Measurements from ENCODE around the gene ATXN10.

The ATXN10 gene

DNA sequence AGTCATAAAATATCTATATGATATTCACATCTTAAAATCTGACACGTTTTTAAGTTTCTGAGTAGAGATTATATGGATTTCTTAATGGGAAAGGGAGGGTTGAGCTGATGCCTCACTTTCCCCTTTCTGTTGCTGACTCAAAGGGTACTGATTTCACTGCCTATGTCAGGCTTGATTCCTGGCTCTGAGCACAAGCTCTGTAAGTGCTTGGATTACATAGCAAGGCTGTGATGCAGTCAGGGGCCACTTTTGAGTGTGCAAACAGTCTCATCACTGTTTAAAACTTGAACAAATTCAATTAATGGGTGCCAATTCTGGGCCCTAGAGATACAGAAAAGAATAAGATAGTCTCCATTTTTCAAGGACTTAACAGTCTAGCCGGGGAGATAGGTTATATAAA, 14.4 kb downstream of the ATXN10 start:
- DNase-seq (ENCODE audit: low read depth in 1 of 2, low spot score in 1 of 2): no peak
- H3K27me3 ChIP-seq (ENCODE audit: insufficient read depth, poor library complexity, severe bottlenecking): no peaks in the 10 kb centered on the region
- no peak overlapping the region for H3K4me3 ChIP-seq (replicated peaks; ENCODE audit: insufficient read depth, low read length)
- TF ChIP-seq POLR2AphosphoS5 (IDR thresholded peaks at IDR 0.05; ENCODE audit: low read depth) (no peak), SPI1 (IDR thresholded peaks at IDR 0.05; ENCODE audit: borderline replicate concordance, low read depth) (no peak), GABPA (IDR thresholded peaks at IDR 0.05; ENCODE audit: low read depth) (no peak)
- TF ChIP-seq, protein P1, sequence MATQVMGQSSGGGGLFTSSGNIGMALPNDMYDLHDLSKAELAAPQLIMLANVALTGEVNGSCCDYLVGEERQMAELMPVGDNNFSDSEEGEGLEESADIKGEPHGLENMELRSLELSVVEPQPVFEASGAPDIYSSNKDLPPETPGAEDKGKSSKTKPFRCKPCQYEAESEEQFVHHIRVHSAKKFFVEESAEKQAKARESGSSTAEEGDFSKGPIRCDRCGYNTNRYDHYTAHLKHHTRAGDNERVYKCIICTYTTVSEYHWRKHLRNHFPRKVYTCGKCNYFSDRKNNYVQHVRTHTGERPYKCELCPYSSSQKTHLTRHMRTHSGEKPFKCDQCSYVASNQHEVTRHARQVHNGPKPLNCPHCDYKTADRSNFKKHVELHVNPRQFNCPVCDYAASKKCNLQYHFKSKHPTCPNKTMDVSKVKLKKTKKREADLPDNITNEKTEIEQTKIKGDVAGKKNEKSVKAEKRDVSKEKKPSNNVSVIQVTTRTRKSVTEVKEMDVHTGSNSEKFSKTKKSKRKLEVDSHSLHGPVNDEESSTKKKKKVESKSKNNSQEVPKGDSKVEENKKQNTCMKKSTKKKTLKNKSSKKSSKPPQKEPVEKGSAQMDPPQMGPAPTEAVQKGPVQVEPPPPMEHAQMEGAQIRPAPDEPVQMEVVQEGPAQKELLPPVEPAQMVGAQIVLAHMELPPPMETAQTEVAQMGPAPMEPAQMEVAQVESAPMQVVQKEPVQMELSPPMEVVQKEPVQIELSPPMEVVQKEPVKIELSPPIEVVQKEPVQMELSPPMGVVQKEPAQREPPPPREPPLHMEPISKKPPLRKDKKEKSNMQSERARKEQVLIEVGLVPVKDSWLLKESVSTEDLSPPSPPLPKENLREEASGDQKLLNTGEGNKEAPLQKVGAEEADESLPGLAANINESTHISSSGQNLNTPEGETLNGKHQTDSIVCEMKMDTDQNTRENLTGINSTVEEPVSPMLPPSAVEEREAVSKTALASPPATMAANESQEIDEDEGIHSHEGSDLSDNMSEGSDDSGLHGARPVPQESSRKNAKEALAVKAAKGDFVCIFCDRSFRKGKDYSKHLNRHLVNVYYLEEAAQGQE (IDR thresholded peaks at IDR 0.05; ENCODE audit: insufficient replicate concordance, low read depth): no peak
- TF ChIP-seq, protein P2, sequence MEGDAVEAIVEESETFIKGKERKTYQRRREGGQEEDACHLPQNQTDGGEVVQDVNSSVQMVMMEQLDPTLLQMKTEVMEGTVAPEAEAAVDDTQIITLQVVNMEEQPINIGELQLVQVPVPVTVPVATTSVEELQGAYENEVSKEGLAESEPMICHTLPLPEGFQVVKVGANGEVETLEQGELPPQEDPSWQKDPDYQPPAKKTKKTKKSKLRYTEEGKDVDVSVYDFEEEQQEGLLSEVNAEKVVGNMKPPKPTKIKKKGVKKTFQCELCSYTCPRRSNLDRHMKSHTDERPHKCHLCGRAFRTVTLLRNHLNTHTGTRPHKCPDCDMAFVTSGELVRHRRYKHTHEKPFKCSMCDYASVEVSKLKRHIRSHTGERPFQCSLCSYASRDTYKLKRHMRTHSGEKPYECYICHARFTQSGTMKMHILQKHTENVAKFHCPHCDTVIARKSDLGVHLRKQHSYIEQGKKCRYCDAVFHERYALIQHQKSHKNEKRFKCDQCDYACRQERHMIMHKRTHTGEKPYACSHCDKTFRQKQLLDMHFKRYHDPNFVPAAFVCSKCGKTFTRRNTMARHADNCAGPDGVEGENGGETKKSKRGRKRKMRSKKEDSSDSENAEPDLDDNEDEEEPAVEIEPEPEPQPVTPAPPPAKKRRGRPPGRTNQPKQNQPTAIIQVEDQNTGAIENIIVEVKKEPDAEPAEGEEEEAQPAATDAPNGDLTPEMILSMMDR (IDR thresholded peaks at IDR 0.05; ENCODE audit: insufficient read depth, low read length): no peak
- H3K27ac ChIP-seq (replicated peaks): no peak overlapping the region

DNA sequence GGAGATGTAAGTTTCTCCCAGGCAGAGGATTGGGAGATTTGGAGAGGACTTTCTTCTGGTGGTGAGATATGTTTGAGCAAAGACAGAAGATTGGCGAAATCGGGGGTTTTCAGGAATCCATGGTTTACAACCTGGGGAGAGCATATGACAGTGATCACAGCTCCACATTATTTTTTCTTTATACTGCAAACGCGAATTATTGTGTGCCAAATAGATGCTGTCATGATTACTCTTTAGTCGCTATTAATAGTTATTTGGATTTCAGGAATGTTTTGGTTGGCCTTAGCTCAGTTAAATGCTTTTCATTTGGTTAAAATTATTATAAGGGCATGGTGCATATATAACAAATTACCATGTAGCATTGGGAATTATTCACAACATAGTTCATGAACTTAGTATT, 15.2 kb downstream of the ATXN10 start:
- no peak overlapping the region for H3K27ac ChIP-seq (replicated peaks)
- H3K4me3 ChIP-seq (replicated peaks; ENCODE audit: insufficient read depth, low read length): no peak overlapping the region
- no peaks in the 10 kb centered on the region for H3K27me3 ChIP-seq (ENCODE audit: insufficient read depth, poor library complexity, severe bottlenecking)
- TF ChIP-seq, protein P1 (IDR thresholded peaks at IDR 0.05; ENCODE audit: insufficient replicate concordance, low read depth): no peak
- TF ChIP-seq, protein P2 (IDR thresholded peaks at IDR 0.05; ENCODE audit: insufficient read depth, low read length): no peak
- no peak for TF ChIP-seq GABPA (IDR thresholded peaks at IDR 0.05; ENCODE audit: low read depth)
- no peak for TF ChIP-seq POLR2AphosphoS5 (IDR thresholded peaks at IDR 0.05; ENCODE audit: low read depth)
- no peak for TF ChIP-seq SPI1 (IDR thresholded peaks at IDR 0.05; ENCODE audit: borderline replicate concordance, low read depth)
- no peak for DNase-seq (ENCODE audit: low read depth in 1 of 2, low spot score in 1 of 2)

DNA sequence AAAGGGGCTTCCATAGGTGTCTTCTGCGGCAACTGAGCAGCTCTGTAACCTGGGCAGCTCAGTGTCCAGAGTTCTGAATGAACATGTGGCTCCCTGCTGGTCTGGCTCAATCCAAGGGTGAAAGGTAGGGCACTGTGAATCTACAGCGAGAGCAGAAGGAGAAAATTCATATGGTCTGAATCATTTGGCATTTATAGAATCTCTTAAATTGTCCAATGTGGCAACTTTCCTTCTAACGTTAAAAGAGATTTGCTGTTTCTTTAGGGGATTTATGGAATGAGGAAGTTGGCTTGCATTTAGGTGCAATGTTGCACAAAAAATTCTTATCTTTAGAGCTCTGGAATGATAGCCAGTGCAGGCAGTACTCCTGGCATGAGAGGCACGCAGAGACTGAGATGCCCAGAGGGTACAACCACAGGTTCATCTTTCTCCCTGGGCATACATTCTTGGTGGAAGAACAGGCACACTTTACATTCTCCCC, 17.0 kb downstream of the ATXN10 start:
- Histone ChIP-seq H3K27ac (replicated peaks) (no peak overlapping the region), H3K27me3 (ENCODE audit: insufficient read depth, poor library complexity, severe bottlenecking) (no peaks in the 10 kb centered on the region), H3K4me3 (replicated peaks; ENCODE audit: insufficient read depth, low read length) (no peak overlapping the region)
- TF ChIP-seq, protein P2 (IDR thresholded peaks at IDR 0.05; ENCODE audit: insufficient read depth, low read length): no peak
- TF ChIP-seq GABPA (IDR thresholded peaks at IDR 0.05; ENCODE audit: low read depth) (no peak), POLR2AphosphoS5 (IDR thresholded peaks at IDR 0.05; ENCODE audit: low read depth) (no peak), SPI1 (IDR thresholded peaks at IDR 0.05; ENCODE audit: borderline replicate concordance, low read depth) (peak; percentile 44; the same call in 1 of the 2 replicates)
- TF ChIP-seq, protein P1 (IDR thresholded peaks at IDR 0.05; ENCODE audit: insufficient replicate concordance, low read depth): no peak
- DNase-seq (ENCODE audit: low read depth in 1 of 2, low spot score in 1 of 2): peak in 1 of 2 experiments; percentile 9

Measured in HL-60 (cell line).